H1 (cell line): ENCODE results near the gene SPTLC3. TPM values are rescaled to one million over a fixed set of nuclear protein-coding genes. Genes with fewer than 3 reads are reported as not detected.

ENCODE experiments used
- CTCF ChIA-PET: fragments of 300-600 bp; sonication (Branson Sonifier 250); formaldehyde crosslinking; loops from one replicate; lab custom pipeline; 2021; ENCODE audit not compliant: partially characterized antibody; lab: Charles Lee
- POLR2A ChIA-PET: fragments of 300-600 bp; sonication (Branson Sonifier 250); formaldehyde crosslinking; loops from one replicate; lab custom pipeline; 2021; ENCODE audit warnings: inconsistent platforms; ENCODE audit not compliant: partially characterized antibody; lab: Charles Lee
- DNase-seq, 2 experiments: peaks; one replicate each; pipeline versions ENCODE4 v3.0.0 to v3.0.0-alpha.2; 2010 to 2022; ENCODE audit warnings: low spot score in 2 of 2, low read depth in 1 of 2, mixed read lengths in 1 of 2
- FAIRE-seq: peaks from 2 replicates; lab custom pipeline; 2011; peaks lifted over from hg19 to GRCh38; lab: Jason Lieb, UNC
- H2AFZ ChIP-seq: 2 replicates; pipeline ENCODE4 v1.8.1; 2012; ENCODE audit warnings: low read length, inconsistent platforms
- H2AK5ac ChIP-seq: 2 replicates; pipeline ENCODE4 v1.6.1; 2013; ENCODE audit warnings: low read depth, low read length
- H2BK120ac ChIP-seq: replicated peaks from 2 replicates; pipeline ENCODE3; 2013; ENCODE audit warnings: low read depth, low read length, inconsistent platforms
- H2BK12ac ChIP-seq: 2 replicates; pipeline ENCODE4 v1.6.1; 2013; ENCODE audit warnings: low read depth, low read length
- H2BK15ac ChIP-seq: 2 replicates; pipeline ENCODE4 v1.6.1; 2013; ENCODE audit warnings: low read length
- H2BK20ac ChIP-seq: 2 replicates; pipeline ENCODE4 v1.6.1; 2013; ENCODE audit warnings: low read length
- H2BK5ac ChIP-seq: 2 replicates; pipeline ENCODE4 v1.6.1; 2013; ENCODE audit warnings: low read depth, low read length
- H3K14ac ChIP-seq: 2 replicates; pipeline ENCODE4 v1.6.1; 2013; ENCODE audit warnings: inconsistent platforms; ENCODE audit not compliant: insufficient read length
- H3K18ac ChIP-seq: 2 replicates; pipeline ENCODE4 v1.6.1; 2013; ENCODE audit warnings: low read length; ENCODE audit errors: extremely low read depth
- H3K23ac ChIP-seq: 2 replicates; pipeline ENCODE4 v1.6.1; 2013; ENCODE audit warnings: inconsistent platforms; ENCODE audit not compliant: insufficient read length
- H3K23me2 ChIP-seq: 2 replicates; pipeline ENCODE4 v1.6.1; 2013; ENCODE audit warnings: low read depth, low read length
- H3K27ac ChIP-seq: 2 replicates; pipeline ENCODE4 v1.6.1; 2011; ENCODE audit warnings: low read depth, low read length, inconsistent platforms
- H3K27me3 ChIP-seq, 4 experiments: replicated peaks in 1 of 4; 1 replicate in 1 of 4; 2 replicates in 3 of 4; pipeline versions ENCODE4 v1.6.1 to v1.8.1; 2011 to 2013; ENCODE audit warnings: low read length in 3 of 4, mild to moderate bottlenecking in 3 of 4, inconsistent platforms in 2 of 4, mixed read lengths in 2 of 4, moderate library complexity in 1 of 4; ENCODE audit not compliant: control insufficient read depth in 3 of 4, insufficient read depth in 3 of 4; ENCODE audit errors: extremely low read depth in 1 of 4
- H3K36me3 ChIP-seq, 4 experiments: 2 replicates each; pipeline versions ENCODE4 v1.6.1 to v1.8.1; 2011 to 2013; ENCODE audit warnings: mild to moderate bottlenecking in 4 of 4, low read length in 3 of 4, moderate library complexity in 2 of 4, control low read depth in 1 of 4, inconsistent platforms in 1 of 4; ENCODE audit not compliant: insufficient read depth in 4 of 4, control insufficient read depth in 2 of 4
- H3K4ac ChIP-seq: replicated peaks from 2 replicates; pipeline ENCODE3; 2013; ENCODE audit warnings: low read length, low read depth, mixed read lengths, inconsistent platforms; ENCODE audit not compliant: insufficient read length
- H3K4me1 ChIP-seq, 4 experiments: replicated peaks in 1 of 4; 1 replicate in 1 of 4; 2 replicates in 3 of 4; pipeline versions ENCODE4 v1.6.1 to v1.8.1; 2011 to 2013; ENCODE audit warnings: low read length in 3 of 4, inconsistent platforms in 2 of 4, mixed read lengths in 1 of 4; ENCODE audit not compliant: insufficient read depth in 4 of 4, control insufficient read depth in 3 of 4
- H3K4me2 ChIP-seq, 2 experiments: 2 replicates each; pipeline versions ENCODE4 v1.6.1 to v1.8.1; 2011 to 2013; ENCODE audit warnings: low read depth in 2 of 2, low read length in 2 of 2, control low read depth in 1 of 2, inconsistent platforms in 1 of 2, mild to moderate bottlenecking in 1 of 2; ENCODE audit not compliant: insufficient read depth in 1 of 2
- H3K4me3 ChIP-seq, 4 experiments: fragments of 200-600, 300-600 bp in 1 of 4; sonication (generic), shearing (Covaris generic), sonication (Bioruptor Twin) in 1 of 4; 2 replicates each; pipeline versions ENCODE4 v1.5.1 to v1.8.1; 2011 to 2016; ENCODE audit warnings: low read length in 4 of 4, low read depth in 3 of 4, control low read depth in 2 of 4, inconsistent platforms in 2 of 4, mild to moderate bottlenecking in 2 of 4, mixed read lengths in 1 of 4, moderate library complexity in 1 of 4; ENCODE audit not compliant: insufficient read depth in 2 of 4; ENCODE audit errors: extremely low read depth in 1 of 4
- H3K56ac ChIP-seq: replicated peaks from 2 replicates; pipeline ENCODE3; 2013; ENCODE audit warnings: low read depth, mild to moderate bottlenecking, mixed read lengths, low read length, inconsistent platforms; ENCODE audit not compliant: insufficient read length
- H3K79me1 ChIP-seq: 2 replicates; pipeline ENCODE4 v1.6.1; 2013; ENCODE audit warnings: low read depth, low read length, control low read depth
- H3K79me2 ChIP-seq, 2 experiments: 2 replicates each; pipeline versions ENCODE4 v1.6.1 to v1.8.1; 2012 to 2013; ENCODE audit warnings: low read length in 2 of 2, mild to moderate bottlenecking in 2 of 2, inconsistent platforms in 1 of 2; ENCODE audit not compliant: insufficient read depth in 2 of 2, control insufficient read depth in 1 of 2
- H3K9ac ChIP-seq, 4 experiments: replicated peaks in 1 of 4; 1 replicate in 1 of 4; 2 replicates in 3 of 4; pipeline versions ENCODE4 v1.6.1 to v1.8.1; 2011 to 2013; ENCODE audit warnings: low read depth in 3 of 4, low read length in 3 of 4, control low read depth in 2 of 4, mild to moderate bottlenecking in 2 of 4, moderate library complexity in 2 of 4, inconsistent platforms in 1 of 4; ENCODE audit errors: extremely low read depth in 1 of 4
- H3K9me3 ChIP-seq, 2 experiments: 2 replicates each; pipeline versions ENCODE4 v1.6.1 to v1.8.1; 2012 to 2013; ENCODE audit warnings: mild to moderate bottlenecking in 2 of 2, moderate library complexity in 2 of 2, control low read depth in 1 of 2, inconsistent platforms in 1 of 2, low read depth in 1 of 2, low read length in 1 of 2, mixed read lengths in 1 of 2; ENCODE audit not compliant: insufficient read depth in 2 of 2
- H4K20me1 ChIP-seq, 2 experiments: replicated peaks in 1 of 2; 2 replicates each; pipeline versions ENCODE3 to v1.8.1; 2011 to 2013; ENCODE audit warnings: inconsistent platforms in 2 of 2, low read length in 2 of 2, mild to moderate bottlenecking in 1 of 2; ENCODE audit not compliant: insufficient read depth in 2 of 2, control insufficient read depth in 1 of 2
- H4K5ac ChIP-seq: 2 replicates; pipeline ENCODE4 v1.6.1; 2013; ENCODE audit warnings: low read length, low read depth, mixed read lengths, inconsistent platforms; ENCODE audit not compliant: insufficient read length
- H4K8ac ChIP-seq: 2 replicates; pipeline ENCODE4 v1.8.0; 2013; ENCODE audit warnings: mild to moderate bottlenecking, moderate library complexity, low read length, inconsistent platforms; ENCODE audit not compliant: insufficient read depth; ENCODE audit errors: extremely low read depth
- H4K91ac ChIP-seq: replicated peaks from 2 replicates; pipeline ENCODE3; 2013; ENCODE audit warnings: low read length, mixed read lengths, inconsistent platforms; ENCODE audit not compliant: insufficient read length
- ASH2L ChIP-seq: fragments of 200-600, 300-600 bp; sonication (generic); IDR thresholded peaks from one replicate; pipeline ENCODE4 v1.7.1; 2017; ENCODE audit warnings: low read length
- BRCA1 ChIP-seq: IDR thresholded peaks from 2 replicates; pipeline ENCODE4 v1.6.1; 2012; ENCODE audit warnings: low read depth, low read length, improper control_type of control experiment
- CBX5 ChIP-seq: fragments of 300-800, 300-1000 bp; sonication (generic); IDR thresholded peaks from 2 replicates; pipeline ENCODE4 v1.7.1; 2016; ENCODE audit warnings: antibody characterized with exemption, low read length, low read depth
- CREB1 ChIP-seq: IDR thresholded peaks from 2 replicates; pipeline ENCODE4 v1.6.1; 2012; ENCODE audit warnings: inconsistent platforms
- GABPA ChIP-seq: IDR thresholded peaks from 2 replicates; pipeline ENCODE4 v1.6.1; 2011; ENCODE audit warnings: mild to moderate bottlenecking, low read length, moderate library complexity, borderline replicate concordance; ENCODE audit not compliant: insufficient read depth
- JUND ChIP-seq: IDR thresholded peaks from 2 replicates; pipeline ENCODE4 v1.6.1; 2011; ENCODE audit warnings: mild to moderate bottlenecking, improper control_type of control experiment, low read length
- KDM4A ChIP-seq: IDR thresholded peaks from one replicate; pipeline ENCODE4 v1.7.1; 2012; ENCODE audit warnings: low read depth, mild to moderate bottlenecking, moderate library complexity, low read length, inconsistent platforms; ENCODE audit not compliant: severe bottlenecking
- KDM5A ChIP-seq: fragments of 200-600 bp; IDR thresholded peaks from 2 replicates; pipeline ENCODE4 v1.7.1; 2012; ENCODE audit warnings: mild to moderate bottlenecking, low read length, inconsistent platforms, mixed read lengths
- PHF8 ChIP-seq: fragments of 200-600 bp; sonication (generic); conservative IDR thresholded peaks from 2 replicates; pipeline ENCODE4 v1.7.1; 2012; ENCODE audit warnings: low read depth, mild to moderate bottlenecking, inconsistent platforms, low read length, moderate library complexity
- SP1 ChIP-seq: IDR thresholded peaks from 2 replicates; pipeline ENCODE4 v1.6.1; 2011; ENCODE audit warnings: low read depth, low read length
- SUZ12 ChIP-seq: fragments of 200-600 bp; sonication (generic); IDR thresholded peaks from 2 replicates; pipeline ENCODE4 v1.6.1; 2012; ENCODE audit warnings: mild to moderate bottlenecking, inconsistent platforms, low read length, moderate library complexity, mixed read lengths
- TAF1 ChIP-seq: IDR thresholded peaks from 2 replicates; pipeline ENCODE4 v1.6.1; 2011; ENCODE audit warnings: mild to moderate bottlenecking, low read depth, low read length
- ZNF274 ChIP-seq: IDR thresholded peaks from 2 replicates; pipeline ENCODE4 v1.7.0; 2012; ENCODE audit warnings: low read length, borderline replicate concordance; ENCODE audit errors: extremely low read depth
- WGBS, 2 experiments: shearing (Covaris generic) in 1 of 2; methylation state at CpG; one replicate each; pipeline versions ENCODE4 v1.1.6 to v1.1.7; 2013 to 2015; ENCODE audit warnings: low lambda C conversion rate in 2 of 2, mixed read lengths in 2 of 2, inconsistent platforms in 1 of 2, low coverage in 1 of 2, missing lambda C conversion rate in 1 of 2; ENCODE audit not compliant: insufficient replicate concordance in 2 of 2, insufficient coverage in 1 of 2, insufficient read length in 1 of 2; ENCODE audit errors: extremely low coverage in 1 of 2, missing lambda C conversion rate in 1 of 2; 5-methylcytosine and 5-hydroxymethylcytosine counted together
- polyA plus RNA-seq, 7 experiments: library from polyadenylated mRNA; depleted of rRNA in 3 of 7; stranded (reverse) in 5 of 7; unstranded in 2 of 7; fragments of >200 nt in 5 of 7; fragments of 200-250 nt in 2 of 7; gene quantifications; 1 replicate in 5 of 7; 2 replicates in 1 of 7; 4 replicates in 1 of 7; pipeline versions ENCODE4 v1.2.1 to v1.2.3, GENCODE V29; 2011 to 2013; ENCODE audit warnings: missing spikeins in 2 of 7, mixed read lengths in 2 of 7
- total RNA-seq: library from RNA; stranded (reverse); fragmentation: NEBNext Ultra II Directional; extraction: Animal tissue kit (Norgen Biotek cat#: 25700); gene quantifications from 2 replicates; pipeline ENCODE4 v1.2.1, GENCODE V29; 2021

SPTLC3 gene
- total and polyA plus RNA-seq, 2 of the 8 experiments (the other 6 are each of a cell fraction or from before 2014, with no cell fraction given) = 0.23 to 0.82 TPM

DNA sequence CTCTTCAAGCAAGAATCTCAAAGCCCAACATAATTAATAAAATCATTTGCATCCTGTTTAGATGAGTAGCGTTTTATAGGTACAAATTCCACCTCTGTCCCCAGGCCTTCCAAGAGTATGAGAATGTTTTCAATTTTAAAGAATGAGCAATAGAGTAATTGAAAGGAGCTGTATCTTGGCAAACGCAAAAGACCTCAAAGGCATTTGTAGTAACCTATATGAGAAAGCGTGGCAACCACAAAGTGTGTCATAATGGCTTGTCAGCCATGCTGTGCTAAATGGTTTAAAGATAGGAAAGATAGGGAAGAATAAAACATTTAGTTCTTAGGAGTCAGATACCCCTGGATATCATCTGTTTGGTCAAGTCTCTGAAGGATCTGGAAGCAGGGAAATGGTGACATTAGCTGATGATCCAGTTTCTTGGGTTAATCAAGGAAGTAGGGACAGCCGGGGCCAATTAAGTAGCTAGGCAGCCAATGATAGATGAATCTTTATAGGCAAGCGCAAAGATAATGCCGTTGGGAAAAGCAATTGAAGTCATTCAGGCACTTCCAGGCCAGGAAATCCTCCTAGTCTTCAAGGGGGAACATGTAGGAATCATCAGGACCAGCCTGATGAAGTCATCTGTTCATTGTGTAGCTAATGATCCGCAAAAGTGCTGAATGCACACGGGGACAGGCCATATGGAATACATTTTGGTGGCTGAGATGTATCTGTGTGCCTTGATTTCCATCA is 140.8 kb downstream of the SPTLC3 start:
- no peaks in the 10 kb centered on the region for H3K79me1 ChIP-seq
- no peak overlapping the region for H2BK5ac ChIP-seq
- no peak overlapping the region for H3K4me3 ChIP-seq
- ChIA-PET CTCF (interaction anchor here (0.9 to 1.5 kb wide), 3 partner anchors 25 to 153 kb away, joined by 4 to 6 read pairs (median 5); no protein-coding TSS in a partner anchor), POLR2A (interaction anchor here (0.6 kb wide), 1 partner anchor 161 kb away, joined by 3 read pairs; no protein-coding TSS in a partner anchor)
- H3K4me2 ChIP-seq = no peak overlapping the region
- no peaks in the 10 kb centered on the region for H3K79me2 ChIP-seq
- H2AFZ ChIP-seq = no peak overlapping the region
- no peak overlapping the region for H4K5ac ChIP-seq
- H3K9ac ChIP-seq = no peak overlapping the region
- H3K4ac ChIP-seq = no peak overlapping the region
- FAIRE-seq = no peak
- no peak overlapping the region for H2BK12ac ChIP-seq
- no peaks in the 10 kb centered on the region for H3K27me3 ChIP-seq
- no peak overlapping the region for H4K8ac ChIP-seq
- H3K9me3 ChIP-seq = no peaks in the 10 kb centered on the region
- H2BK120ac ChIP-seq = no peak overlapping the region
- H3K23me2 ChIP-seq = no peaks in the 10 kb centered on the region
- H3K27ac ChIP-seq = no peak overlapping the region
- no peak overlapping the region for H3K23ac ChIP-seq
- no peaks in the 10 kb centered on the region for H4K20me1 ChIP-seq
- no peak overlapping the region for H2BK15ac ChIP-seq
- DNase-seq = no peak
- no peak overlapping the region for H3K14ac ChIP-seq
- no peaks in the 10 kb centered on the region; a peak in 1 of 7 replicates for H3K4me1 ChIP-seq
- no peak overlapping the region for H2AK5ac ChIP-seq
- H3K18ac ChIP-seq = no peak overlapping the region
- no peak overlapping the region for H4K91ac ChIP-seq
- 88% methylated on average over 8 of the region's 8 CpGs; no CpG with 5 or more reads in 1 of the 2 experiments for WGBS, 2 experiments
- H3K36me3 ChIP-seq = no peaks in the 10 kb centered on the region
- H2BK20ac ChIP-seq = no peak overlapping the region
- H3K56ac ChIP-seq = no peak overlapping the region
- no peak for TF ChIP-seq GABPA
- no peak for TF ChIP-seq KDM4A
- TF ChIP-seq TAF1 = no peak
- TF ChIP-seq SUZ12 = no peak
- TF ChIP-seq KDM5A = no peak
- no peak for TF ChIP-seq CBX5
- no peak for TF ChIP-seq SP1
- TF ChIP-seq ASH2L = no peak
- no peak for TF ChIP-seq ZNF274
- no peak for TF ChIP-seq PHF8
- TF ChIP-seq BRCA1 = no peak
- no peak for TF ChIP-seq JUND
- no peak for TF ChIP-seq CREB1
